Gastrocnemius medialis (tissue), 4 donors: Measurements from ENCODE around the gene ADCY4. TPM values are rescaled to one million over a fixed set of nuclear protein-coding genes. Genes with fewer than 3 reads are reported as not detected.

Experiments used
- ATAC-seq, 2 donors: fragments of 150-250 bp; one replicate each; pipeline ENCODE4 v1.9.1; 2016
- DNase-seq, 2 donors: peaks; one replicate each; pipeline ENCODE4 v3.0.0-alpha.2; 2019
- H3K27ac ChIP-seq, 4 donors: fragments of 200-600 bp; sonication (generic); 1 replicate in 1 of 4; 2 replicates in 3 of 4; pipeline ENCODE4 v1.5.1; 2016 to 2018; ENCODE audit warnings: mild to moderate bottlenecking in 2 of 4, moderate library complexity in 1 of 4
- H3K27me3 ChIP-seq, 3 donors: fragments of 200-600 bp; sonication (generic) in 2 of 3; 1 replicate in 1 of 3; 2 replicates in 2 of 3; pipeline versions ENCODE4 v1.5.1 to v1.6.0; 2016 to 2019; ENCODE audit warnings: mild to moderate bottlenecking in 1 of 3, moderate library complexity in 1 of 3
- H3K36me3 ChIP-seq, 2 donors: fragments of 200-600 bp; sonication (generic) in 1 of 2; one replicate each; pipeline ENCODE4 v1.5.1; 2017 to 2018
- H3K4me1 ChIP-seq, 2 donors: fragments of 200-600 bp; sonication (generic) in 1 of 2; one replicate each; pipeline ENCODE4 v1.5.1; 2016 to 2017; ENCODE audit warnings: mild to moderate bottlenecking in 2 of 2
- H3K4me3 ChIP-seq, 4 donors: fragments of 200-600 bp; sonication (generic) in 3 of 4; 1 replicate in 1 of 4; 2 replicates in 3 of 4; pipeline ENCODE4 v1.5.1; 2016 to 2019; ENCODE audit warnings: mild to moderate bottlenecking in 2 of 4
- H3K9me3 ChIP-seq, 3 donors: fragments of 200-600 bp; sonication (generic) in 2 of 3; 1 replicate in 1 of 3; 2 replicates in 2 of 3; pipeline ENCODE4 v1.5.1; 2016 to 2019
- POLR2A ChIP-seq, 2 donors: fragments of 450-650 bp; IDR thresholded peaks; one replicate each; pipeline ENCODE4 v1.6.1; 2017; ENCODE audit warnings: antibody characterized with exemption in 2 of 2, mild to moderate bottlenecking in 2 of 2, moderate library complexity in 2 of 2
- in situ Hi-C, 4 donors: fragments of 200-750 bp; cut with MboI; loops; one replicate each; pipeline versions ENCODE4 v1.15.0 to v1.8.0; 2017; ENCODE audit warnings: low sequenced_read_pairs in 4 of 4
- intact Hi-C: fragments of 100-400 bp; cut with DNase I; formaldehyde crosslinking; loops from one replicate; pipeline ENCODE4 v1.15.1; 2023; ENCODE audit warnings: low total_unique reads
- total RNA-seq, 4 donors: library from RNA; depleted of rRNA; stranded (reverse); fragments of >200 nt; gene quantifications; one replicate each; pipeline versions ENCODE4 v1.1.0 to v1.2.3, GENCODE V29; 2016
- TF ChIP-seq, protein P1 (sequence below), 5 experiments: fragments of 450-650 bp in 3 of 5; fragments of 200-600 bp in 2 of 5; sonication (generic) in 2 of 5; IDR thresholded peaks in 4 of 5; conservative IDR thresholded peaks in 1 of 5; 1 replicate in 4 of 5; 2 replicates in 1 of 5; pipeline ENCODE4 v1.5.1; 2016 to 2019; ENCODE audit warnings: antibody characterized with exemption in 5 of 5, mild to moderate bottlenecking in 3 of 5, moderate library complexity in 3 of 5

The ADCY4 gene
- total RNA-seq, 4 donors from 2014 or later = 7.9 to 16.6 (median 8.7) TPM

DNA sequence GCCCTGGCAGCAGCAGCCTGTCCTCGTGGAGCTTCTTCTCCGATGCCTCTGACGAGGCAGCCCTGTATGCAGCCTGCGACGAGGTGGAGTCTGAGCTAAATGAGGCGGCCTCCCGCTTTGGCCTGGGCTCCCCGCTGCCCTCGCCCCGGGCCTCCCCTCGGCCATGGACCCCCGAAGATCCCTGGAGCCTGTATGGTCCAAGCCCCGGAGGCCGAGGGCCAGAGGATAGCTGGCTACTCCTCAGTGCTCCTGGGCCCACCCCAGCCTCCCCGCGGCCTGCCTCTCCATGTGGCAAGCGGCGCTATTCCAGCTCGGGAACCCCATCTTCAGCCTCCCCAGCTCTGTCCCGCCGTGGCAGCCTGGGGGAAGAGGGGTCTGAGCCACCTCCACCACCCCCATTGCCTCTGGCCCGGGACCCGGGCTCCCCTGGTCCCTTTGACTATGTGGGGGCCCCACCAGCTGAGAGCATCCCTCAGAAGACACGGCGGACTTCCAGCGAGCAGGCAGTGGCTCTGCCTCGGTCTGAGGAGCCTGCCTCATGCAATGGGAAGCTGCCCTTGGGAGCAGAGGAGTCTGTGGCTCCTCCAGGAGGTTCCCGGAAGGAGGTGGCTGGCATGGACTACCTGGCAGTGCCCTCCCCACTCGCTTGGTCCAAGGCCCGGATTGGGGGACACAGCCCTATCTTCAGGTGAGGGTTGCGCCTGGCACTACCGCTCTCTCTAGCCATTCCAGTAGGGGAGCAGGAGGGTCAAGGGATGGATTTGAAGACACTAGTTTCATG lies 35.2 kb upstream of the ADCY4 start:
- intact Hi-C loops = loop anchor here (5.0 kb wide), 1 partner anchor 32 kb away; no protein-coding TSS in a partner anchor
- peaks cover 7 to 14% of the 10 kb centered on the region in 2 donors for H3K4me1 ChIP-seq

DNA sequence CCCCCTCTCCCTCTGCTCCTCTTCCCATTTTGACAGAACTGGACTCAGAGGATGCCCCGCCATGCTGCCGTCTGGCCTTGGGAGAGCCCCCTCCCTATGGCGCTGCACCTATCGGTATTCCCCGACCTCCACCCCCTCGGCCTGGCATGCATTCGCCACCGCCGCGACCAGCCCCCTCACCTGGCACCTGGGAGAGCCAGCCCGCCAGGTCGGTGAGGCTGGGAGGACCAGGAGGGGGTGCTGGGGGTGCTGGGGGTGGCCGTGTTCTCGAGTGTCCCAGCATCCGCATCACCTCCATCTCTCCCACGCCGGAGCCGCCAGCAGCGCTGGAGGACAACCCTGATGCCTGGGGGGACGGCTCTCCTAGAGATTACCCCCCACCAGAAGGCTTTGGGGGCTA lies 34.6 kb upstream of the ADCY4 start:
- ATAC-seq (no peak), DNase-seq (no peak)
- H3K4me3 ChIP-seq = peak overlapping the region in 3 of 4 donors; percentile 53 to 62 (median 57)
- TF ChIP-seq, protein P1, sequence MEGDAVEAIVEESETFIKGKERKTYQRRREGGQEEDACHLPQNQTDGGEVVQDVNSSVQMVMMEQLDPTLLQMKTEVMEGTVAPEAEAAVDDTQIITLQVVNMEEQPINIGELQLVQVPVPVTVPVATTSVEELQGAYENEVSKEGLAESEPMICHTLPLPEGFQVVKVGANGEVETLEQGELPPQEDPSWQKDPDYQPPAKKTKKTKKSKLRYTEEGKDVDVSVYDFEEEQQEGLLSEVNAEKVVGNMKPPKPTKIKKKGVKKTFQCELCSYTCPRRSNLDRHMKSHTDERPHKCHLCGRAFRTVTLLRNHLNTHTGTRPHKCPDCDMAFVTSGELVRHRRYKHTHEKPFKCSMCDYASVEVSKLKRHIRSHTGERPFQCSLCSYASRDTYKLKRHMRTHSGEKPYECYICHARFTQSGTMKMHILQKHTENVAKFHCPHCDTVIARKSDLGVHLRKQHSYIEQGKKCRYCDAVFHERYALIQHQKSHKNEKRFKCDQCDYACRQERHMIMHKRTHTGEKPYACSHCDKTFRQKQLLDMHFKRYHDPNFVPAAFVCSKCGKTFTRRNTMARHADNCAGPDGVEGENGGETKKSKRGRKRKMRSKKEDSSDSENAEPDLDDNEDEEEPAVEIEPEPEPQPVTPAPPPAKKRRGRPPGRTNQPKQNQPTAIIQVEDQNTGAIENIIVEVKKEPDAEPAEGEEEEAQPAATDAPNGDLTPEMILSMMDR (IDR thresholded peaks at IDR 0.05 in 4 of 5, conservative IDR thresholded peaks at IDR 0.05 in 1 of 5) = no peak
- TF ChIP-seq POLR2A (IDR thresholded peaks at IDR 0.05) = no peak
- H3K36me3 ChIP-seq = no peaks in the 10 kb centered on the region
- in situ Hi-C loops (loop anchor here in 1 of 4 donors (5.0 kb wide), 1 partner anchor 63 kb away; no protein-coding TSS in a partner anchor), intact Hi-C loops (loop anchor here (5.0 kb wide), 1 partner anchor 33 kb away; no protein-coding TSS in a partner anchor)
- H3K4me1 ChIP-seq = peaks cover 10 to 15% of the 10 kb centered on the region in 2 donors
- H3K27ac ChIP-seq = peak overlapping the region; percentile 74 to 85 (median 80)
- no peaks in the 10 kb centered on the region for H3K9me3 ChIP-seq
- peaks cover 38 to 46% (median 43%) of the 10 kb centered on the region in 3 donors for H3K27me3 ChIP-seq

More for the DNA sequence above, 35.2 kb upstream of the ADCY4 start:
- Histone ChIP-seq H3K27me3 (peaks cover 34 to 43% (median 39%) of the 10 kb centered on the region in 3 donors), H3K27ac (no peak overlapping the region), H3K36me3 (no peaks in the 10 kb centered on the region), H3K4me3 (no peak overlapping the region), H3K9me3 (no peaks in the 10 kb centered on the region)
- DNase-seq = no peak
- in situ Hi-C loops = loop anchor here in 1 of 4 donors (5.0 kb wide), 1 partner anchor 62 kb away; no protein-coding TSS in a partner anchor
- TF ChIP-seq, protein P1 (IDR thresholded peaks at IDR 0.05 in 4 of 5, conservative IDR thresholded peaks at IDR 0.05 in 1 of 5) = no peak
- TF ChIP-seq POLR2A (IDR thresholded peaks at IDR 0.05) = no peak
- no peak for ATAC-seq

DNA sequence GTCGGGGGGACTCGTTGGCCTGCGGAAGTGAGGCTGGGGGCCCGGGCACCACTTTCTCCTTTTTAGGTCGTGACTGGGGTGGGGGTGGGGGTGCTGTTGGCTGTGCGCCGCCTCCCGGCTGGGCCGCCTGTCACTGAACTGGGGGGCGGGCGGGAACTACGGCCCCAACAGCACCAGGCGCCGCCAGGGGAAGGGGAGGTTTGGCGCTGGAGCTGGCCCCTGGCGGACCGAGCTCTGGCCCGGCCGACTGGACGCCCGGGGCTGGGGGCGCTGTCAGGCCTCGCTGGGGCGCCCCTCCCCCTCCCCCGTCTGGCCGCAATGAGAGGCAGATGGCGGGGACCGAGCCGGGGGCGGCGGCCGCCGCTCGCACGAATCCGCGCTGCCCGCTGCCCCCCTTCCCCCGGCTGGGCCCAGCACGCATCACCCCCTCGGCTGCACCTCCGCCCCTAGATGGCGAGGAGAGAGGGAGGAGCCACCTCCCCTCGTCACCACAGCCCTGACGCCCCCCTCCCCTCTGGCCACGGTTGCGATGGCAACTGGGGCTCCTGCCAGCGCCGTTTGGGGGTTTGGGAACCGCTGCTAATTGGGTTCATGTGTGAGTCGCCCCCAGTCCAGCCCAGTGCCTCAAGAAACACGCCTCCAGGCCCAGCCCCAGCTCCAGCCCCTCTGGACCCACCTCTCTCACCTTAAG lies 33.8 kb upstream of the ADCY4 start:
- TF ChIP-seq POLR2A (IDR thresholded peaks at IDR 0.05) = peak in 1 of 2 donors; percentile 15
- TF ChIP-seq, protein P1 (IDR thresholded peaks at IDR 0.05 in 4 of 5, conservative IDR thresholded peaks at IDR 0.05 in 1 of 5) = no peak
- intact Hi-C loops = loop anchor here (5.0 kb wide), 1 partner anchor 34 kb away; no protein-coding TSS in a partner anchor
- H3K27ac ChIP-seq = peak overlapping the region; percentile 74 to 85 (median 80)
- in situ Hi-C loops = loop anchor here in 1 of 4 donors (5.0 kb wide), 1 partner anchor 64 kb away; no protein-coding TSS in a partner anchor
- no peaks in the 10 kb centered on the region for H3K36me3 ChIP-seq
- DNase-seq = peak in 1 of 2 donors; percentile 19
- H3K9me3 ChIP-seq = no peaks in the 10 kb centered on the region
- H3K4me3 ChIP-seq = peak overlapping the region; percentile 44 to 62 (median 55)
- ATAC-seq = no peak
- H3K4me1 ChIP-seq = peaks cover 10 to 15% of the 10 kb centered on the region in 2 donors
- peaks cover 38 to 46% (median 43%) of the 10 kb centered on the region in 3 donors for H3K27me3 ChIP-seq

DNA sequence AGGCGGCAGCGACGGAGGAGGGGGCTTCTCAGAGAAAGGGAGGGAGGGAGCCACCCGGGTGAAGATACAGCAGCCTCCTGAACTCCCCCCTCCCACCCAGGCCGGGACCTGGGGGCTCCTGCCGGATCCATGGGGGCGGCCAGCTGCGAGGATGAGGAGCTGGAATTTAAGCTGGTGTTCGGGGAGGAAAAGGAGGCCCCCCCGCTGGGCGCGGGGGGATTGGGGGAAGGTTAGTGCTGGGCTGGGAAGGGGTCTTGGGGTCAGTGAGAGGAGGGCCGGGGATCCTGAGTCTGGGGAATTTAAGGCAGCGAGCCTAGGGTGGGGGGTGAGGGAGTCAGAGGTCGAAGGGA lies 33.3 kb upstream of the ADCY4 start:
- Histone ChIP-seq H3K4me1 (peaks cover 10 to 15% of the 10 kb centered on the region in 2 donors), H3K36me3 (no peaks in the 10 kb centered on the region), H3K9me3 (no peaks in the 10 kb centered on the region), H3K27ac (peak overlapping the region; percentile 74 to 85 (median 80)), H3K27me3 (peaks cover 38 to 46% (median 43%) of the 10 kb centered on the region in 3 donors), H3K4me3 (peak overlapping the region; percentile 44 to 62 (median 55))
- DNase-seq = no peak
- TF ChIP-seq POLR2A (IDR thresholded peaks at IDR 0.05) = no peak
- TF ChIP-seq, protein P1 (IDR thresholded peaks at IDR 0.05 in 4 of 5, conservative IDR thresholded peaks at IDR 0.05 in 1 of 5) = no peak
- in situ Hi-C loops (loop anchor here in 1 of 4 donors (5.0 kb wide), 1 partner anchor 64 kb away; no protein-coding TSS in a partner anchor), intact Hi-C loops (loop anchor here (5.0 kb wide), 1 partner anchor 34 kb away; no protein-coding TSS in a partner anchor)
- no peak for ATAC-seq
